ENCODE results near the gene PTTG1IP.
A peak's percentile ranks its signal among the peaks of the same experiment; 100 is the strongest.

The PTTG1IP gene

GRCh38 chr21:44872649-44873355, 688 bp downstream of the PTTG1IP start:
- Histone ChIP-seq H3K4me3 (ENCODE audit: low read depth, low read length) (peak overlapping the region; percentile 95), H3K79me1 (ENCODE audit: low read length) (peaks cover 40% of the 10 kb centered on the region)
- WGBS (ENCODE audit: extremely low coverage, insufficient coverage, insufficient read length) = no CpG with 5 or more reads among the region's 65 CpGs

GRCh38 chr21:44872323-44872648, 1.2 kb downstream of the PTTG1IP start:
- H3K27me3 ChIP-seq (ENCODE audit: insufficient read depth, low read length) = no peaks in the 10 kb centered on the region
- peaks cover 34 to 40% of the 10 kb centered on the region in 2 experiments for H3K4me1 ChIP-seq (ENCODE audit: control insufficient read depth in 1 of 2, insufficient read depth in 2 of 2, low read length in 2 of 2)
- H4K12ac ChIP-seq (ENCODE audit: low read depth, low read length) = no peak overlapping the region
- peak in 1 of 2 donors; percentile 68 for DNase-seq
- H4K8ac ChIP-seq (ENCODE audit: low read depth, low read length) = no peak overlapping the region
- no CpG with 5 or more reads among the region's 3 CpGs for WGBS (ENCODE audit: extremely low coverage, insufficient coverage, insufficient read length)
- H3K4me2 ChIP-seq (ENCODE audit: low read length) = peak overlapping the region; percentile 76
- peak overlapping the region; percentile 94 for H3K9ac ChIP-seq (ENCODE audit: low read length)
- peaks cover 42% of the 10 kb centered on the region for H3K79me1 ChIP-seq (ENCODE audit: low read length)
- H3K9me3 ChIP-seq (ENCODE audit: insufficient read depth, low read depth, low read length) = no peaks in the 10 kb centered on the region
- H3K18ac ChIP-seq (ENCODE audit: low read length) = no peak overlapping the region
- no peak overlapping the region for H4K91ac ChIP-seq (ENCODE audit: low read depth, low read length)
- peak overlapping the region; percentile 100 for H3K4ac ChIP-seq (ENCODE audit: low read depth, low read length)
- H3K4me3 ChIP-seq (ENCODE audit: low read depth, low read length) = peak overlapping the region; percentile 95
- no peak overlapping the region for H2BK5ac ChIP-seq (ENCODE audit: low read depth, low read length, poor library complexity)
- H3K27ac ChIP-seq (ENCODE audit: low read depth, low read length) = peak overlapping the region; percentile 78
- H2BK12ac ChIP-seq (ENCODE audit: low read length) = no peak overlapping the region
- H2BK120ac ChIP-seq (ENCODE audit: insufficient read depth, low read length, poor library complexity) = no peak overlapping the region
- H3K36me3 ChIP-seq (ENCODE audit: control insufficient read depth in 1 of 2, insufficient read depth in 2 of 2, low read length in 2 of 2) = peaks cover 3 to 4% of the 10 kb centered on the region in 2 experiments
- no peak overlapping the region for H3K14ac ChIP-seq (ENCODE audit: low read length)
- peaks cover 37% of the 10 kb centered on the region for H3K79me2 ChIP-seq (ENCODE audit: control insufficient read depth, insufficient read depth, low read length, poor library complexity)
- H2AK5ac ChIP-seq (ENCODE audit: low read length) = no peak overlapping the region
- no peak overlapping the region for H3K23ac ChIP-seq (ENCODE audit: low read length)
- H2AFZ ChIP-seq (ENCODE audit: insufficient read depth, low read length, poor library complexity) = no peak overlapping the region

More at GRCh38 chr21:44872649-44873355, 688 bp downstream of the PTTG1IP start:
- Histone ChIP-seq H3K9ac (ENCODE audit: low read length) (peak overlapping the region; percentile 94), H3K4ac (ENCODE audit: low read depth, low read length) (peak overlapping the region; percentile 100), H3K14ac (ENCODE audit: low read length) (peak overlapping the region; percentile 99), H3K4me1 (ENCODE audit: control insufficient read depth in 1 of 2, insufficient read depth in 2 of 2, low read length in 2 of 2) (peaks cover 30 to 37% of the 10 kb centered on the region in 2 experiments), H3K23ac (ENCODE audit: low read length) (no peak overlapping the region), H2BK120ac (ENCODE audit: insufficient read depth, low read length, poor library complexity) (peak overlapping the region; percentile 91), H3K27me3 (ENCODE audit: insufficient read depth, low read length) (no peaks in the 10 kb centered on the region), H2AK5ac (ENCODE audit: low read length) (peak overlapping the region; percentile 99), H2AFZ (ENCODE audit: insufficient read depth, low read length, poor library complexity) (peak overlapping the region; percentile 61), H3K79me2 (ENCODE audit: control insufficient read depth, insufficient read depth, low read length, poor library complexity) (peaks cover 34% of the 10 kb centered on the region), H3K4me2 (ENCODE audit: low read length) (peak overlapping the region; percentile 76), H3K36me3 (ENCODE audit: control insufficient read depth in 1 of 2, insufficient read depth in 2 of 2, low read length in 2 of 2) (peaks cover 2 to 3% of the 10 kb centered on the region in 2 experiments), H2BK12ac (ENCODE audit: low read length) (peak overlapping the region; percentile 32), H4K12ac (ENCODE audit: low read depth, low read length) (peak overlapping the region; percentile 97), H2BK5ac (ENCODE audit: low read depth, low read length, poor library complexity) (peak overlapping the region; percentile 88), H4K8ac (ENCODE audit: low read depth, low read length) (peak overlapping the region; percentile 82), H3K18ac (ENCODE audit: low read length) (peak overlapping the region; percentile 88), H4K91ac (ENCODE audit: low read depth, low read length) (peak overlapping the region; percentile 90), H3K9me3 (ENCODE audit: insufficient read depth, low read depth, low read length) (no peaks in the 10 kb centered on the region), H3K27ac (ENCODE audit: low read depth, low read length) (peak overlapping the region; percentile 78)
- peak; percentile 35 to 69 for DNase-seq

- Histone ChIP-seq H3K79me1 (ENCODE audit: low read length) (peaks cover 42% of the 10 kb centered on the region), H3K27me3 (ENCODE audit: insufficient read depth, low read length) (no peaks in the 10 kb centered on the region), H2BK120ac (ENCODE audit: insufficient read depth, low read length, poor library complexity) (peak overlapping the region; percentile 1), H3K4me2 (ENCODE audit: low read length) (peak overlapping the region; percentile 76), H3K27ac (ENCODE audit: low read depth, low read length) (peak overlapping the region; percentile 78), H3K4me1 (ENCODE audit: control insufficient read depth in 1 of 2, insufficient read depth in 2 of 2, low read length in 2 of 2) (peaks cover 39 to 46% of the 10 kb centered on the region in 2 experiments), H2BK12ac (ENCODE audit: low read length) (no peak overlapping the region), H4K91ac (ENCODE audit: low read depth, low read length) (peak overlapping the region; percentile 25), H3K79me2 (ENCODE audit: control insufficient read depth, insufficient read depth, low read length, poor library complexity) (peaks cover 41% of the 10 kb centered on the region), H4K12ac (ENCODE audit: low read depth, low read length) (no peak overlapping the region), H3K4me3 (ENCODE audit: low read depth, low read length) (no peak overlapping the region), H3K9ac (ENCODE audit: low read length) (peak overlapping the region; percentile 38), H3K23ac (ENCODE audit: low read length) (peak overlapping the region; percentile 9), H2AK5ac (ENCODE audit: low read length) (peak overlapping the region; percentile 12), H3K14ac (ENCODE audit: low read length) (peak overlapping the region; percentile 30), H3K4ac (ENCODE audit: low read depth, low read length) (peak overlapping the region; percentile 100), H2AFZ (ENCODE audit: insufficient read depth, low read length, poor library complexity) (no peak overlapping the region), H3K9me3 (ENCODE audit: insufficient read depth, low read depth, low read length) (no peaks in the 10 kb centered on the region), H3K18ac (ENCODE audit: low read length) (peak overlapping the region; percentile 20), H2BK5ac (ENCODE audit: low read depth, low read length, poor library complexity) (no peak overlapping the region), H4K8ac (ENCODE audit: low read depth, low read length) (no peak overlapping the region), H3K36me3 (ENCODE audit: control insufficient read depth in 1 of 2, insufficient read depth in 2 of 2, low read length in 2 of 2) (peaks cover 3 to 4% of the 10 kb centered on the region in 2 experiments)
- DNase-seq = peak; percentile 48 to 60
- no CpG with 5 or more reads among the region's 14 CpGs for WGBS (ENCODE audit: extremely low coverage, insufficient coverage, insufficient read length)
Observed at GRCh38 chr21:44871576-44872269, 1.8 kb downstream of the PTTG1IP start.

GRCh38 chr21:44870748-44871495, 2.6 kb downstream of the PTTG1IP start:
- Histone ChIP-seq H4K12ac (ENCODE audit: low read depth, low read length) (no peak overlapping the region), H2BK120ac (ENCODE audit: insufficient read depth, low read length, poor library complexity) (no peak overlapping the region), H3K9me3 (ENCODE audit: insufficient read depth, low read depth, low read length) (no peaks in the 10 kb centered on the region), H3K23ac (ENCODE audit: low read length) (no peak overlapping the region), H3K9ac (ENCODE audit: low read length) (no peak overlapping the region), H3K4ac (ENCODE audit: low read depth, low read length) (peak overlapping the region; percentile 94), H2BK5ac (ENCODE audit: low read depth, low read length, poor library complexity) (peak overlapping the region; percentile 33), H3K4me1 (ENCODE audit: control insufficient read depth in 1 of 2, insufficient read depth in 2 of 2, low read length in 2 of 2) (peaks cover 44 to 54% of the 10 kb centered on the region in 2 experiments), H3K4me2 (ENCODE audit: low read length) (peak overlapping the region; percentile 46), H3K27me3 (ENCODE audit: insufficient read depth, low read length) (no peaks in the 10 kb centered on the region), H3K4me3 (ENCODE audit: low read depth, low read length) (no peak overlapping the region), H3K79me2 (ENCODE audit: control insufficient read depth, insufficient read depth, low read length, poor library complexity) (peaks cover 47% of the 10 kb centered on the region), H2AK5ac (ENCODE audit: low read length) (peak overlapping the region; percentile 19), H3K79me1 (ENCODE audit: low read length) (peaks cover 46% of the 10 kb centered on the region), H3K14ac (ENCODE audit: low read length) (peak overlapping the region; percentile 23), H2BK12ac (ENCODE audit: low read length) (peak overlapping the region; percentile 16), H3K27ac (ENCODE audit: low read depth, low read length) (peak overlapping the region; percentile 64), H3K36me3 (ENCODE audit: control insufficient read depth in 1 of 2, insufficient read depth in 2 of 2, low read length in 2 of 2) (peaks cover 4% of the 10 kb centered on the region in 2 experiments), H4K8ac (ENCODE audit: low read depth, low read length) (no peak overlapping the region), H2AFZ (ENCODE audit: insufficient read depth, low read length, poor library complexity) (no peak overlapping the region), H3K18ac (ENCODE audit: low read length) (peak overlapping the region; percentile 26), H4K91ac (ENCODE audit: low read depth, low read length) (peak overlapping the region; percentile 40)
- no CpG with 5 or more reads among the region's 10 CpGs for WGBS (ENCODE audit: extremely low coverage, insufficient coverage, insufficient read length)
- DNase-seq = peak in 1 of 2 donors; percentile 49

Data from trophoblast cell (in vitro differentiated cells and primary cell).